Endothelial cell (in vitro differentiated cells): Measurements from ENCODE around the gene NOM1. TPM values are rescaled to one million over a fixed set of nuclear protein-coding genes. Genes with fewer than 3 reads are reported as not detected.

Experiments
- DNase-seq: peaks from one replicate; pipeline ENCODE4 v3.0.0; 2021; ENCODE audit warnings: low spot score
- H3K27ac Mint-ChIP-seq: one replicate; pipeline ENCODE4 v1.8.0; 2021; ENCODE audit warnings: mixed read lengths, inconsistent platforms; ENCODE audit not compliant: unreplicated experiment
- H3K27me3 Mint-ChIP-seq: one replicate; pipeline ENCODE4 v1.8.0; 2021; ENCODE audit warnings: mild to moderate bottlenecking, moderate library complexity, mixed read lengths, inconsistent platforms; ENCODE audit not compliant: unreplicated experiment
- H3K36me3 Mint-ChIP-seq: one replicate; pipeline ENCODE4 v1.8.0; 2021; ENCODE audit warnings: mild to moderate bottlenecking, low read depth, mixed read lengths, inconsistent platforms; ENCODE audit not compliant: unreplicated experiment
- H3K4me1 Mint-ChIP-seq: one replicate; pipeline ENCODE4 v1.8.0; 2021; ENCODE audit warnings: mild to moderate bottlenecking, mixed read lengths, inconsistent platforms; ENCODE audit not compliant: unreplicated experiment
- H3K4me3 Mint-ChIP-seq: one replicate; pipeline ENCODE4 v1.8.0; 2021; ENCODE audit warnings: mild to moderate bottlenecking, mixed read lengths, inconsistent platforms; ENCODE audit not compliant: unreplicated experiment
- H3K9me3 Mint-ChIP-seq: one replicate; pipeline ENCODE4 v1.8.0; 2021; ENCODE audit warnings: mixed read lengths, inconsistent platforms; ENCODE audit not compliant: unreplicated experiment
- CTCF ChIP-seq: fragments of 200-600 bp; sonication (generic); IDR thresholded peaks from one replicate; pipeline ENCODE4 v1.5.0; 2021; ENCODE audit warnings: antibody characterized with exemption; ENCODE audit not compliant: unreplicated experiment
- total RNA-seq: library from RNA; stranded (reverse); fragmentation: NEBNext Ultra II Directional; extraction: Animal tissue kit (Norgen Biotek cat#: 25700); gene quantifications from one replicate; pipeline ENCODE4 v1.2.1, GENCODE V29; 2021; ENCODE audit not compliant: unreplicated experiment

NOM1 gene
- total RNA-seq, 1 donor from 2014 or later: 33.6 TPM

GRCh38 chr7:157003756-157004520 is 54.4 kb downstream of the NOM1 start:
- H3K9me3 Mint-ChIP-seq: no peaks in the 10 kb centered on the region
- peaks cover 5% of the 10 kb centered on the region for H3K36me3 Mint-ChIP-seq
- peak overlapping the region; percentile 1 for H3K4me3 Mint-ChIP-seq
- peaks cover 20% of the 10 kb centered on the region for H3K4me1 Mint-ChIP-seq
- peak; percentile 44 for DNase-seq
- H3K27me3 Mint-ChIP-seq: peaks cover 35% of the 10 kb centered on the region
- no peak for TF ChIP-seq CTCF
- H3K27ac Mint-ChIP-seq: no peak overlapping the region

GRCh38 chr7:157004521-157005455 is 55.3 kb downstream of the NOM1 start:
- peak overlapping the region; percentile 1 for H3K4me3 Mint-ChIP-seq
- H3K27me3 Mint-ChIP-seq: peaks cover 34% of the 10 kb centered on the region
- peak overlapping the region; percentile 70 for H3K27ac Mint-ChIP-seq
- peaks cover 5% of the 10 kb centered on the region for H3K36me3 Mint-ChIP-seq
- H3K4me1 Mint-ChIP-seq: peaks cover 24% of the 10 kb centered on the region
- DNase-seq: no peak
- no peak for TF ChIP-seq CTCF
- no peaks in the 10 kb centered on the region for H3K9me3 Mint-ChIP-seq

GRCh38 chr7:157005456-157006204 is 56.1 kb downstream of the NOM1 start:
- H3K27ac Mint-ChIP-seq: no peak overlapping the region
- peaks cover 21% of the 10 kb centered on the region for H3K4me1 Mint-ChIP-seq
- no peak overlapping the region for H3K4me3 Mint-ChIP-seq
- TF ChIP-seq CTCF: no peak
- DNase-seq: no peak
- peaks cover 5% of the 10 kb centered on the region for H3K36me3 Mint-ChIP-seq
- peaks cover 34% of the 10 kb centered on the region for H3K27me3 Mint-ChIP-seq
- H3K9me3 Mint-ChIP-seq: no peaks in the 10 kb centered on the region

- Mint-ChIP-seq H3K36me3 (peaks cover 5% of the 10 kb centered on the region), H3K27me3 (peaks cover 32% of the 10 kb centered on the region), H3K9me3 (no peaks in the 10 kb centered on the region), H3K4me1 (peaks cover 15% of the 10 kb centered on the region), H3K27ac (no peak overlapping the region), H3K4me3 (no peak overlapping the region)
- peak; percentile 17 for DNase-seq
- no peak for TF ChIP-seq CTCF
These were observed 56.8 kb downstream of the NOM1 start for GRCh38 chr7:157006205-157006747.
